WTC11 (cell line): ENCODE data around the gene SLC25A48.

Experiments used
- CTCF ChIP-seq: fragments of 200-600 bp; IDR thresholded peaks from 2 replicates; pipeline ENCODE4 v1.8.0; 2022; ENCODE audit warnings: antibody characterized with exemption
- SP1 ChIP-seq: sonication (generic); formaldehyde crosslinking; conservative IDR thresholded peaks from 2 replicates; pipeline ENCODE4 v1.8.1; 2022; ENCODE audit warnings: missing genetic modification reagents
- ZNF232 ChIP-seq: sonication (generic); formaldehyde crosslinking; IDR thresholded peaks from 2 replicates; pipeline ENCODE4 v1.8.0; 2022; ENCODE audit warnings: mild to moderate bottlenecking, missing genetic modification reagents
- ZNF416 ChIP-seq: fragments of 250-450 bp; sonication (Bioruptor Pico); IDR thresholded peaks from 2 replicates; pipeline ENCODE4 v1.9.0; 2021; ENCODE audit warnings: mild to moderate bottlenecking, inconsistent platforms
- TF ChIP-seq, protein P1 (sequence below): sonication (generic); formaldehyde crosslinking; IDR thresholded peaks from 2 replicates; pipeline ENCODE4 v1.8.0; 2023; ENCODE audit warnings: mild to moderate bottlenecking, missing genetic modification reagents
- TF ChIP-seq, protein P2 (sequence below): sonication (generic); formaldehyde crosslinking; IDR thresholded peaks from 2 replicates; pipeline ENCODE4 v1.8.1; 2023; ENCODE audit warnings: mild to moderate bottlenecking, missing genetic modification reagents, moderate library complexity

- TF ChIP-seq CTCF = no peak
- no peak for TF ChIP-seq ZNF232 (CRISPR knock-in tag)
- TF ChIP-seq, protein P1, sequence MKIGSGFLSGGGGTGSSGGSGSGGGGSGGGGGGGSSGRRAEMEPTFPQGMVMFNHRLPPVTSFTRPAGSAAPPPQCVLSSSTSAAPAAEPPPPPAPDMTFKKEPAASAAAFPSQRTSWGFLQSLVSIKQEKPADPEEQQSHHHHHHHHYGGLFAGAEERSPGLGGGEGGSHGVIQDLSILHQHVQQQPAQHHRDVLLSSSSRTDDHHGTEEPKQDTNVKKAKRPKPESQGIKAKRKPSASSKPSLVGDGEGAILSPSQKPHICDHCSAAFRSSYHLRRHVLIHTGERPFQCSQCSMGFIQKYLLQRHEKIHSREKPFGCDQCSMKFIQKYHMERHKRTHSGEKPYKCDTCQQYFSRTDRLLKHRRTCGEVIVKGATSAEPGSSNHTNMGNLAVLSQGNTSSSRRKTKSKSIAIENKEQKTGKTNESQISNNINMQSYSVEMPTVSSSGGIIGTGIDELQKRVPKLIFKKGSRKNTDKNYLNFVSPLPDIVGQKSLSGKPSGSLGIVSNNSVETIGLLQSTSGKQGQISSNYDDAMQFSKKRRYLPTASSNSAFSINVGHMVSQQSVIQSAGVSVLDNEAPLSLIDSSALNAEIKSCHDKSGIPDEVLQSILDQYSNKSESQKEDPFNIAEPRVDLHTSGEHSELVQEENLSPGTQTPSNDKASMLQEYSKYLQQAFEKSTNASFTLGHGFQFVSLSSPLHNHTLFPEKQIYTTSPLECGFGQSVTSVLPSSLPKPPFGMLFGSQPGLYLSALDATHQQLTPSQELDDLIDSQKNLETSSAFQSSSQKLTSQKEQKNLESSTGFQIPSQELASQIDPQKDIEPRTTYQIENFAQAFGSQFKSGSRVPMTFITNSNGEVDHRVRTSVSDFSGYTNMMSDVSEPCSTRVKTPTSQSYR (CRISPR knock-in tag) = no peak
- no peak for TF ChIP-seq SP1 (CRISPR knock-in tag)
- TF ChIP-seq, protein P2, sequence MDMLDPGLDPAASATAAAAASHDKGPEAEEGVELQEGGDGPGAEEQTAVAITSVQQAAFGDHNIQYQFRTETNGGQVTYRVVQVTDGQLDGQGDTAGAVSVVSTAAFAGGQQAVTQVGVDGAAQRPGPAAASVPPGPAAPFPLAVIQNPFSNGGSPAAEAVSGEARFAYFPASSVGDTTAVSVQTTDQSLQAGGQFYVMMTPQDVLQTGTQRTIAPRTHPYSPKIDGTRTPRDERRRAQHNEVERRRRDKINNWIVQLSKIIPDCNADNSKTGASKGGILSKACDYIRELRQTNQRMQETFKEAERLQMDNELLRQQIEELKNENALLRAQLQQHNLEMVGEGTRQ (CRISPR knock-in tag) = no peak
- TF ChIP-seq ZNF416 (CRISPR knock-in tag) = no peak
Measured at GRCh38 chr5:135891268-135891667, 56.8 kb downstream of the SLC25A48 start.
